ENCODE data around the gene FBXO47. TPM values are rescaled to one million over a fixed set of nuclear protein-coding genes. Genes with fewer than 3 reads are reported as not detected.
A peak's percentile ranks its signal among the peaks of the same experiment; 100 is the strongest.
"Not testable (repeated sequence)": the region's sequence is repeated elsewhere in the genome, so short reads cannot be mapped to it uniquely, and the experiment has no call there.

The FBXO47 gene
- polyA plus RNA-seq, 1 donor, result not detected

- DNase-seq, result no peak
These were observed 13.5 kb upstream of the FBXO47 start for GRCh38 chr17:38980490-38981217.

GRCh38 chr17:38978180-38978579 is 11.0 kb upstream of the FBXO47 start:
- DNase-seq, result no peak

- not testable (repeated sequence) for DNase-seq
These were observed 9.0 kb upstream of the FBXO47 start for GRCh38 chr17:38976187-38976551.

GRCh38 chr17:38970804-38971203 is 3.6 kb upstream of the FBXO47 start:
- DNase-seq, result no peak

GRCh38 chr17:38970128-38970527 is 2.9 kb upstream of the FBXO47 start:
- DNase-seq, result no peak

- DNase-seq, result no peak
These were observed 2.1 kb upstream of the FBXO47 start for GRCh38 chr17:38969281-38969680.

GRCh38 chr17:38961413-38961812 is 5.8 kb downstream of the FBXO47 start:
- no peak for DNase-seq

GRCh38 chr17:38960402-38960801 is 6.8 kb downstream of the FBXO47 start:
- DNase-seq, result no peak

- no peak for DNase-seq
These were observed 7.7 kb downstream of the FBXO47 start for GRCh38 chr17:38959508-38959907.

- no peak for DNase-seq
These were observed 8.4 kb downstream of the FBXO47 start for GRCh38 chr17:38958756-38959155.

- no peak for DNase-seq
These were observed 8.9 kb downstream of the FBXO47 start for GRCh38 chr17:38958326-38958725.

- not testable (repeated sequence) for DNase-seq
These were observed 13.4 kb downstream of the FBXO47 start for GRCh38 chr17:38953800-38954199.

GRCh38 chr17:38947189-38947588 is 20.0 kb downstream of the FBXO47 start:
- no peak for DNase-seq

GRCh38 chr17:38943607-38944006 is 23.6 kb downstream of the FBXO47 start:
- no peak for DNase-seq

- DNase-seq, result no peak
These were observed 24.4 kb downstream of the FBXO47 start for GRCh38 chr17:38942696-38943334.

- no peak for DNase-seq
These were observed 26.8 kb downstream of the FBXO47 start for GRCh38 chr17:38940404-38940803.

GRCh38 chr17:38939987-38940386 is 27.2 kb downstream of the FBXO47 start:
- no peak for DNase-seq

- not testable (repeated sequence) for DNase-seq
These were observed 33.2 kb downstream of the FBXO47 start for GRCh38 chr17:38933962-38934361.

- DNase-seq, result not testable (repeated sequence)
These were observed 36.4 kb downstream of the FBXO47 start for GRCh38 chr17:38930782-38931181.

GRCh38 chr17:38926293-38927070 is 40.7 kb downstream of the FBXO47 start:
- no peak for DNase-seq

- DNase-seq, result no peak
These were observed 41.8 kb downstream of the FBXO47 start, which contains the start of gene LASP1NB for GRCh38 chr17:38925263-38925995. Gene LASP1NB, plus strand, starts transcription at chr17:38925614.

- DNase-seq, result peak; percentile 80
These were observed 44.5 kb downstream of the FBXO47 start for GRCh38 chr17:38922538-38923297.
